T-helper 2 cell treated with Interferon-gamma antibody and Interleukin-4, amounts not matched to agents 100 ng/mL and 5 ng/mL, for 36 hours (primary cell): ENCODE measurements around the gene AASS. TPM values are rescaled to one million over a fixed set of nuclear protein-coding genes. Genes with fewer than 3 reads are reported as not detected.
"Not testable (repeated sequence)": the region's sequence is repeated elsewhere in the genome, so short reads cannot be mapped to it uniquely, and the experiment has no call there.

ENCODE experiments used
- intact Hi-C: fragments of 100-400 bp; cut with micrococcal nuclease; formaldehyde crosslinking; loops from one replicate; pipeline ENCODE4 v1.15.1; 2023
- total RNA-seq: library from RNA; stranded (reverse); gene quantifications from 2 replicates; pipeline ENCODE4 v1.2.3, GENCODE V29; 2022

AASS gene
- 0.68 and 0.89 TPM in 2 replicates for total RNA-seq

- intact Hi-C loops: loop anchor here (5.0 kb wide), 1 partner anchor 747 kb away; the partner anchor contains the start of gene FAM3C
These were observed at the start of gene AASS for GRCh38 chr7:122143751-122144711. Gene AASS (minus strand): TSS chr7:122144249. CDS start chr7:122133726, 10,523 bp downstream.

GRCh38 chr7:122188785-122189184, 44.7 kb upstream of the AASS start:
- intact Hi-C loops: no loop called here

GRCh38 chr7:122183106-122183505, 39.1 kb upstream of the AASS start:
- intact Hi-C loops: no loop called here

- intact Hi-C loops: no loop called here
These were observed 38.0 kb upstream of the AASS start for GRCh38 chr7:122182081-122182480.

GRCh38 chr7:122172144-122172543, 28.1 kb upstream of the AASS start:
- intact Hi-C loops: not testable (repeated sequence)

GRCh38 chr7:122166740-122167139, 22.7 kb upstream of the AASS start:
- intact Hi-C loops: no loop called here

- intact Hi-C loops: no loop called here
These were observed 22.2 kb upstream of the AASS start for GRCh38 chr7:122166275-122166674.

- intact Hi-C loops: no loop called here
These were observed 17.6 kb upstream of the AASS start for GRCh38 chr7:122161628-122162027.

GRCh38 chr7:122155566-122155965, 11.5 kb upstream of the AASS start:
- intact Hi-C loops: no loop called here

- intact Hi-C loops: no loop called here
These were observed 4.8 kb upstream of the AASS start for GRCh38 chr7:122148878-122149277.

- intact Hi-C loops: no loop called here
These were observed 4.0 kb upstream of the AASS start for GRCh38 chr7:122148081-122148480.

- intact Hi-C loops: no loop called here
These were observed 2.0 kb upstream of the AASS start for GRCh38 chr7:122145937-122146645.

GRCh38 chr7:122143376-122143750, 686 bp downstream of the AASS start:
- intact Hi-C loops: loop anchor here (5.0 kb wide), 1 partner anchor 746 kb away; the partner anchor contains the start of gene FAM3C

GRCh38 chr7:122140918-122141317, 3.1 kb downstream of the AASS start:
- intact Hi-C loops: loop anchor here (5.0 kb wide), 1 partner anchor 744 kb away; the partner anchor contains the start of gene FAM3C

- intact Hi-C loops: no loop called here
These were observed 6.6 kb downstream of the AASS start for GRCh38 chr7:122137251-122138077.

- intact Hi-C loops: no loop called here
These were observed 7.3 kb downstream of the AASS start for GRCh38 chr7:122136639-122137245.

- intact Hi-C loops: no loop called here
These were observed 8.0 kb downstream of the AASS start for GRCh38 chr7:122136078-122136477.

- intact Hi-C loops: no loop called here
These were observed 8.8 kb downstream of the AASS start for GRCh38 chr7:122135275-122135674.

GRCh38 chr7:122134793-122135192, 9.3 kb downstream of the AASS start:
- intact Hi-C loops: not testable (repeated sequence)

GRCh38 chr7:122133477-122133876, 10.6 kb downstream of the AASS start:
- intact Hi-C loops: no loop called here

GRCh38 chr7:122132341-122132740, 11.7 kb downstream of the AASS start:
- intact Hi-C loops: no loop called here
